BE2C (cell line): Measurements from ENCODE around the gene MTFR1L.

Experiments
- DNase-seq: peaks from one replicate; pipeline ENCODE4 v3.0.0-alpha.2; 2020
- H3K27me3 ChIP-seq: fragments of 250-450 bp; sonication (Bioruptor Pico); 2 replicates; pipeline ENCODE4 v1.5.1; 2020; ENCODE audit warnings: mild to moderate bottlenecking
- H3K36me3 ChIP-seq: fragments of 250-450 bp; sonication (Bioruptor Pico); 2 replicates; pipeline ENCODE4 v1.5.1; 2020; ENCODE audit warnings: mild to moderate bottlenecking
- H3K4me1 ChIP-seq: fragments of 250-450 bp; sonication (Bioruptor Pico); 2 replicates; pipeline ENCODE4 v1.5.1; 2020
- H3K4me3 ChIP-seq: 2 replicates; pipeline ENCODE4 v1.5.1; 2011; ENCODE audit warnings: low read depth, low read length
- H3K9me3 ChIP-seq: fragments of 250-450 bp; sonication (Bioruptor Pico); 2 replicates; pipeline ENCODE4 v1.5.1; 2020
- CTCF ChIP-seq: IDR thresholded peaks from 2 replicates; pipeline ENCODE4 v1.5.1; 2012; ENCODE audit warnings: mild to moderate bottlenecking, low read depth, low read length

MTFR1L gene

GRCh38 chr1:25816112-25816718, 3.5 kb upstream of the MTFR1L start:
- no peak for TF ChIP-seq CTCF
- DNase-seq = no peak
- no peaks in the 10 kb centered on the region for H3K36me3 ChIP-seq
- no peak overlapping the region for H3K4me3 ChIP-seq
- H3K27me3 ChIP-seq = no peaks in the 10 kb centered on the region
- H3K4me1 ChIP-seq = peaks cover 3% of the 10 kb centered on the region
- no peaks in the 10 kb centered on the region for H3K9me3 ChIP-seq

- peak; percentile 31 for TF ChIP-seq CTCF
- peak; percentile 44 for DNase-seq
- H3K4me3 ChIP-seq = no peak overlapping the region
These were observed 1.8 kb upstream of the MTFR1L start for GRCh38 chr1:25817840-25818501.

GRCh38 chr1:25818569-25818968, 1.2 kb upstream of the MTFR1L start:
- Histone ChIP-seq H3K4me3 (no peak overlapping the region), H3K36me3 (no peaks in the 10 kb centered on the region), H3K9me3 (no peaks in the 10 kb centered on the region), H3K27me3 (no peaks in the 10 kb centered on the region), H3K4me1 (peaks cover 3% of the 10 kb centered on the region)
- TF ChIP-seq CTCF = no peak
- no peak for DNase-seq

More at GRCh38 chr1:25817840-25818501, 1.8 kb upstream of the MTFR1L start:
- Histone ChIP-seq H3K36me3 (no peaks in the 10 kb centered on the region), H3K4me1 (peaks cover 3% of the 10 kb centered on the region), H3K27me3 (no peaks in the 10 kb centered on the region), H3K9me3 (no peaks in the 10 kb centered on the region)

GRCh38 chr1:25820247-25821111, 725 bp downstream of the MTFR1L start:
- Histone ChIP-seq H3K36me3 (no peaks in the 10 kb centered on the region), H3K4me3 (peak overlapping the region; percentile 66), H3K9me3 (no peaks in the 10 kb centered on the region), H3K4me1 (peaks cover 3% of the 10 kb centered on the region), H3K27me3 (no peaks in the 10 kb centered on the region)
- DNase-seq = peak; percentile 44
- no peak for TF ChIP-seq CTCF

- no peak for DNase-seq
- no peak for TF ChIP-seq CTCF
- no peaks in the 10 kb centered on the region for H3K27me3 ChIP-seq
- no peaks in the 10 kb centered on the region for H3K9me3 ChIP-seq
- H3K4me3 ChIP-seq = peak overlapping the region; percentile 66
- peaks cover 3% of the 10 kb centered on the region for H3K4me1 ChIP-seq
- H3K36me3 ChIP-seq = no peaks in the 10 kb centered on the region
These were observed 1.3 kb downstream of the MTFR1L start for GRCh38 chr1:25821112-25821476.
